Measurements from ENCODE around the gene CACNA1E.
A peak's percentile ranks its signal among the peaks of the same experiment; 100 is the strongest.

The CACNA1E gene

GRCh38 chr1:181483285-181484195 lies at the start of gene CACNA1E:
CACNA1E (plus strand) TSS chr1:181483517; CDS start chr1:181483745, 228 bp downstream.
- no peak for DNase-seq

GRCh38 chr1:181433931-181434330 lies 49.4 kb upstream of the CACNA1E start:
- no peak for DNase-seq

GRCh38 chr1:181438013-181438412 lies 45.3 kb upstream of the CACNA1E start:
- DNase-seq: no peak

GRCh38 chr1:181440510-181440909 lies 42.8 kb upstream of the CACNA1E start:
- no peak for DNase-seq

GRCh38 chr1:181442181-181442525 lies 41.2 kb upstream of the CACNA1E start:
- DNase-seq: no peak

GRCh38 chr1:181443231-181443853 lies 40.0 kb upstream of the CACNA1E start:
- no peak for DNase-seq

GRCh38 chr1:181445436-181445835 lies 37.9 kb upstream of the CACNA1E start:
- no peak for DNase-seq

GRCh38 chr1:181448461-181448860 lies 34.9 kb upstream of the CACNA1E start:
- no peak for DNase-seq

GRCh38 chr1:181451661-181452230 lies 31.6 kb upstream of the CACNA1E start:
- no peak for DNase-seq

GRCh38 chr1:181452746-181453145 lies 30.6 kb upstream of the CACNA1E start:
- no peak for DNase-seq

- DNase-seq: no peak
Measured at GRCh38 chr1:181453541-181454201, 29.6 kb upstream of the CACNA1E start.

- no peak for DNase-seq
Measured at GRCh38 chr1:181456551-181456950, 26.8 kb upstream of the CACNA1E start.

- DNase-seq: no peak
Measured at GRCh38 chr1:181458419-181458818, 24.9 kb upstream of the CACNA1E start.

- no peak for DNase-seq
Measured at GRCh38 chr1:181459067-181459466, 24.2 kb upstream of the CACNA1E start.

GRCh38 chr1:181469829-181470228 lies 13.5 kb upstream of the CACNA1E start:
- DNase-seq: no peak

- no peak for DNase-seq
Measured at GRCh38 chr1:181475580-181475979, 7.7 kb upstream of the CACNA1E start.

- no peak for DNase-seq
Measured at GRCh38 chr1:181476581-181476980, 6.7 kb upstream of the CACNA1E start.

GRCh38 chr1:181478306-181478705 lies 5.0 kb upstream of the CACNA1E start:
- DNase-seq: no peak

GRCh38 chr1:181479137-181479745 lies 4.1 kb upstream of the CACNA1E start:
- DNase-seq: peak in 1 of 2 experiments; percentile 5

- no peak for DNase-seq
Measured at GRCh38 chr1:181482001-181482430, 1.3 kb upstream of the CACNA1E start.

GRCh38 chr1:181482521-181483284 lies 614 bp upstream of the CACNA1E start:
- no peak for DNase-seq

GRCh38 chr1:181484821-181485220 lies 1.5 kb downstream of the CACNA1E start:
- DNase-seq: no peak
